Measurements from ENCODE around the gene CSMD2.

- TF ChIP-seq POLR2A (IDR thresholded peaks at IDR 0.05): no peak
- TF ChIP-seq CTCF (IDR thresholded peaks at IDR 0.05): no peak
Observed at GRCh38 chr1:33576821-33577599, 588.0 kb downstream of the CSMD2 start.
